Prostate gland (tissue), 2 donors: ENCODE data around the gene MPV17L2.

Source experiments
- POLR2A ChIP-seq: fragments of 450-650 bp; IDR thresholded peaks from one replicate; pipeline ENCODE4 v1.6.1; 2016; ENCODE audit warnings: antibody characterized with exemption, mild to moderate bottlenecking
- TF ChIP-seq, protein P1 (sequence below), 4 experiments: fragments of 200-600 bp in 2 of 4; fragments of 450-650 bp in 2 of 4; sonication (generic) in 2 of 4; IDR thresholded peaks; 1 replicate in 3 of 4; 2 replicates in 1 of 4; pipeline ENCODE4 v1.5.1; 2016 to 2019; ENCODE audit warnings: antibody characterized with exemption in 4 of 4, mild to moderate bottlenecking in 2 of 4, moderate library complexity in 2 of 4

DNA sequence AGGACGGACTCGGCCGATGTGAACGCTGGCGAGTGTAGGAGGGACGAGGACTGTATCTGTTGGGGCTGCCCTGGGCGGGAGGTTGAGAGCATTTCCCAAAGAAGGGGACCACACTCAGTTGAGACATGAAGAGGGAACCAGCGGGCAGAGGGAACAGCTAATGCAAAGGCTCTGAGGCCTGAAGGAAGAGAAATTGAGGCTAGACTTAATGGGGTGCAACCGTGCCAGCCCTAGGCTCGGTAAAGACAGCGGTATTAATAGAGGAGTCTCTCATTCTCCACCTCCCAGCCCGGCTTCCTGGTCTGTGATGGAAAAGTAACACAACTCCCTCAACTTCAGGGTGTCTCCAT lies 1.1 kb downstream of the MPV17L2 start:
- no peak for TF ChIP-seq POLR2A
- TF ChIP-seq, protein P1, sequence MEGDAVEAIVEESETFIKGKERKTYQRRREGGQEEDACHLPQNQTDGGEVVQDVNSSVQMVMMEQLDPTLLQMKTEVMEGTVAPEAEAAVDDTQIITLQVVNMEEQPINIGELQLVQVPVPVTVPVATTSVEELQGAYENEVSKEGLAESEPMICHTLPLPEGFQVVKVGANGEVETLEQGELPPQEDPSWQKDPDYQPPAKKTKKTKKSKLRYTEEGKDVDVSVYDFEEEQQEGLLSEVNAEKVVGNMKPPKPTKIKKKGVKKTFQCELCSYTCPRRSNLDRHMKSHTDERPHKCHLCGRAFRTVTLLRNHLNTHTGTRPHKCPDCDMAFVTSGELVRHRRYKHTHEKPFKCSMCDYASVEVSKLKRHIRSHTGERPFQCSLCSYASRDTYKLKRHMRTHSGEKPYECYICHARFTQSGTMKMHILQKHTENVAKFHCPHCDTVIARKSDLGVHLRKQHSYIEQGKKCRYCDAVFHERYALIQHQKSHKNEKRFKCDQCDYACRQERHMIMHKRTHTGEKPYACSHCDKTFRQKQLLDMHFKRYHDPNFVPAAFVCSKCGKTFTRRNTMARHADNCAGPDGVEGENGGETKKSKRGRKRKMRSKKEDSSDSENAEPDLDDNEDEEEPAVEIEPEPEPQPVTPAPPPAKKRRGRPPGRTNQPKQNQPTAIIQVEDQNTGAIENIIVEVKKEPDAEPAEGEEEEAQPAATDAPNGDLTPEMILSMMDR (IDR thresholded peaks at IDR 0.05), result no peak
